ENCODE measurements around the gene PTGDR2.

Gene PTGDR2

DNA sequence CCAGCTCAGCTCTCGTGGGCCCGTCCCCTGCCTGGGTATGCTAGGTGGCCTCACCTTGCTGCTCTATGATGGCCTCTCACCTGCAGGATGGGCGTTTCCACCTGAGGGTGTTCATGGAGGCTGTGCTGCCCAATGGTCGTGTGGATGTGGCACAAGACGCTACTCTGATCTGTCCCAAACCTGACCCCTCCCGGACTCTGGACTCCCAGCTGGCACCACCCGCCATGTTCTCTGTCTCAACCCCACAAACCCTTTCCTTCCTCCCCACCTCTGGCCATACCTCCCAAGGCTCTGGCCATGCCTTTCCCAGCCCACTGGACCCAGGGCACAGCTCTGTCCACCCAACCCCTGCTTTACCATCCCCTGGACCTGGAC is 13.7 kb upstream of the PTGDR2 start:
- TF ChIP-seq, protein P1, sequence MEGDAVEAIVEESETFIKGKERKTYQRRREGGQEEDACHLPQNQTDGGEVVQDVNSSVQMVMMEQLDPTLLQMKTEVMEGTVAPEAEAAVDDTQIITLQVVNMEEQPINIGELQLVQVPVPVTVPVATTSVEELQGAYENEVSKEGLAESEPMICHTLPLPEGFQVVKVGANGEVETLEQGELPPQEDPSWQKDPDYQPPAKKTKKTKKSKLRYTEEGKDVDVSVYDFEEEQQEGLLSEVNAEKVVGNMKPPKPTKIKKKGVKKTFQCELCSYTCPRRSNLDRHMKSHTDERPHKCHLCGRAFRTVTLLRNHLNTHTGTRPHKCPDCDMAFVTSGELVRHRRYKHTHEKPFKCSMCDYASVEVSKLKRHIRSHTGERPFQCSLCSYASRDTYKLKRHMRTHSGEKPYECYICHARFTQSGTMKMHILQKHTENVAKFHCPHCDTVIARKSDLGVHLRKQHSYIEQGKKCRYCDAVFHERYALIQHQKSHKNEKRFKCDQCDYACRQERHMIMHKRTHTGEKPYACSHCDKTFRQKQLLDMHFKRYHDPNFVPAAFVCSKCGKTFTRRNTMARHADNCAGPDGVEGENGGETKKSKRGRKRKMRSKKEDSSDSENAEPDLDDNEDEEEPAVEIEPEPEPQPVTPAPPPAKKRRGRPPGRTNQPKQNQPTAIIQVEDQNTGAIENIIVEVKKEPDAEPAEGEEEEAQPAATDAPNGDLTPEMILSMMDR (IDR thresholded peaks at IDR 0.05; ENCODE audit: low read depth, low read length) = no peak
- H3K4me3 ChIP-seq (ENCODE audit: low read depth, low read length) = no peak overlapping the region

DNA sequence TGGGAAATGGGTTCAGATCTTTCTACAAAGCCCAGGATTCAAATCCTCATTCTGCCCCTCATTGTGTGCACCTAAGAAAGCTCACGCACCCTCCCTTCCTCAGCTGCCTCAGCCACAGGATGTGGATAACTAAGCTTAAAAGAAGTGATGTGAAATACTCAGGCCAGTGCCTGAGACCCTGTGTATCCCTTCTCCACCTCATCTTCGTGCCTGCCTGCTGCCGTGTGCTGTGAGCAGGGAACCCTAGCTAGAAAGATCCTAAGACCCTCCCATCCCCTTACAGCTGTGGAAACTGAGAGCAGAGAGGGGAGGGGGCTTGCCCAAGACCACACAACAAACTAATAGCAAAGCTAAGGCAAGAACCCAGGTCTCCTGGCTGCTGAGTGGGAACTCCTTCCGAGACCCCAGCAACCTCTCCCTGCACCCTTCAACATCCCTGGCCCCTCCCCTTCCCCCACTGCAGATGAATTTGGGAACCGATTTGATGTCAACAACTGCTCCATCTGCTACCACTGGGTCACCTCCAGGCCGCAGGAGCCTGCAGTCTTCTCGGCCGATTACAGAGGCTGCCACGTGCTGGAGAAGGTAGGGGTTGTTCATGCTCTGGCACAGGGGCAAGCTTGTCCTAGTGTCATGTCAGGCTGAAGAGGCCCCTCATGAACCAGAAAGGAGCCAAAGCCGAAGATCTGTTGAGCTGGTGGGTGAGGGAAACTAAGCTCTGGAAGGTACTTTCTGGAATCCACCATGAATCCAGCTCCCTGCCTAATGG is 13.1 kb upstream of the PTGDR2 start:
- TF ChIP-seq, protein P1 (IDR thresholded peaks at IDR 0.05; ENCODE audit: low read depth, low read length) = no peak
- H3K4me3 ChIP-seq (ENCODE audit: low read depth, low read length) = no peak overlapping the region

DNA sequence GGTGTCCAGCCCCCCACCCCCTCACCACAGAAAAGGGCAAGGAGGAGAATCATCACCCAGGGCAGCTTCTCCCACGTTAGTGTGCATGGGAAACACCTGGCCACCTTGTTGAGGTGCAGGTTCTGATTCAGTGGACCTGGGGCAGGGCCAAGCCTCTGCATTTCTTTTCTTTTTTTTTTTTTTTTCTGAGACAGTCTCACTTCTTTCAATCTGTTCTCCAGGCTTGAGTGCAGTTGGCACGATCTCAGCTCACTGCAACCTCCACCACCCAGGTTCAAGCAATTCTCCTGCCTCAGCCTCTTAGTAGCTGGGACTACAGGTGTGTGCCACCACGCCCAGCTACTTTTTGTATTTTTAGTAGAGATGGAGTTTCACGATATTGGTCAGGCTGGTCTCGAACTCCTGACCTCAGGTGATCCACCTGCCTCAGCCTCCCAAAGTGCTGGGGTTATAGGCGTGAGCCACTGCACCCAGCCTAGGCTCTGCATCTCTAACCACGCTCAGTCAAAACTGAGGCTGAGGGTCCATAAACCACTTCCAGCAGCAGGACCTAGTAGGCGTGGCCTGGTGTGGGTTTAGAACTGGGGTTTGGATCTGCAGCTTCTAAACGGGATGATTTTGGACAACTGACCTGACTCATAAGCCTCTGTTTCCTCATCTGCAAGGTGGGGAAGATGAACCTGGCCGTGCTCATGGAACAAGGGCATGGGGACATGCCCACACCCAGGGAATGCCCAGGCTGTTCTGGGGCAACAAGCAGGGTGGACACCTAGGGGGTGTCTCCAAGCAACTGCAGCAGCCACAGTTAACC is 12.3 kb upstream of the PTGDR2 start:
- no peak overlapping the region for H3K4me3 ChIP-seq (ENCODE audit: low read depth, low read length)
- TF ChIP-seq, protein P1 (IDR thresholded peaks at IDR 0.05; ENCODE audit: low read depth, low read length) = no peak

DNA sequence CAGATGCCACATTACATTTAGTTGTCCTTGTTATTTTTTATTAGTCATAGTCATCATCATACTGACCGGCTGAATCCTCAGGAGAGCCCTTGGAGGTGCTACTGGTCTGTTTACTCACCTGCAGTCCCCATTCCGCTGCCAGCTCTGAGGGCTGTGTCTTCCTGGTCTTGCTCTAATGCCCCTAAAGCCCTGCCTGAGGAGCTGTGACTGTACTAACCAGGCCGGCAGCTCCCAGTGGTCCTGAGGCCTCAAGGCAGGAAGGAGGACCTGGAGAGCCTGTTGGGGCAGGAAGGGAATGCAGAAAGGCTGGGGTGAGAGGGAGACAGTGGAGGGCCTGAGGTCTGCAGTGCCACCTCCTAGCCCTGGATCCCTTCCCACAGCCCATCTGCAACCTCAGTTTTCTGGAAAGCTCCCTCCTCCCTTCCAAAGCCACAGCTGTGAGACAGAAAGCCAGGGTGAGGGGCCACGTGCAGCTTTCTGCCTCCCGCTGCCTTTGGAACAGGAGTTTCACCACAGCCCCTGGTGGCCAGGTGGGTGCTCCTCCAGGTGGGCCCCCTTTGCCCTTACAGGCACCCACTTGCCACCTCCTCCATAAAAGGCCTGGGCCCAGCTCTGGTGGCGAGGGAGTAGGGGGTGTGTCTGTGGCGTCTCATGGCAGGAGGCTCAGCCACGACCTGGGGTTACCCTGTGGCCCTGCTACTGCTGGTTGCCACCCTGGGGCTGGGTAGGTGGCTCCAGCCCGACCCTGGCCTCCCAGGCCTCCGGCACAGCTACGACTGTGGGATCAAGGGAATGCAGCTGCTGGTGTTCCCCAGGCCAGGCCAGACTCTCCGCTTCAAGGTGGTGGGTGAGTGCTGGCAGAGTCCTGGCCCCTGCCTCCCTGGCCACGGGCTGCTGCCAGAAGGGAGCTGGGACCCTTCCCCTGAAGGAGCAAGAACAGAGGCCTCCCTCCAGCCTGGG is 11.4 kb upstream of the PTGDR2 start, which contains the start of gene ZP1:
TSS of gene ZP1 (plus strand) at position 632 of the 960 bp plus-strand sequence. CDS start at position 652, 20 bp downstream.
- TF ChIP-seq, protein P1 (IDR thresholded peaks at IDR 0.05; ENCODE audit: low read depth, low read length) = no peak

DNA sequence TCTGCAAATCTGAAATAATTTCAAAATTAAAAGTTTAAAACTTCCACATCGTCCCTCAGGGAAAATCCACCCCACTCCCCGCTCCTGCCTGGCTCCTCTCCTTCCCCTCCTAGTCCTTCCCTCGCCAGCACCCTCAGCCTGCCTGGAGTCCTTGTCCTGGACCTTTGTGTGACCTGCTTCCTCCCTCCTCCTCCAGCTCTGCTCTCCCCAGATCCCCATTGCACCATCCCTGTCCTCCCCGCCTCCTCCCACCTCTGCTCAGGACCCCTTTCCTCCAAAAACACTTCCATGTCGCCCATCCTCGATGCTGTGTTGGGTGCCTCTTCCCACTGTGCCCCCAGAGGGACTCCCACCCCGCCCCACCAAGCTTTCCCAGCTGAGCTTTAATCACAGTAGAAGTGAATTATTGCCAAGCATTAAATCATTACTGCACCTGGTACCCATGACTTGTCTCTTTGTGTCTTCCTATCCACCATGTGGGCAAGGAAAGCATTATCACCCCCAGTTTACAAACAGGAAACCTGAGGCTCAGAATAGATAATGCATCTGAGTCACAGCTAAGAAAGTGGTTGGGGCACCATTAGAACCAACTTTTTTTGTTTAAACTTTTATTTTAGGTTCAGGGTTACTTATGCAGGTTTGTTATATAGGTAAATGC is 9.2 kb upstream of the PTGDR2 start:
- H3K4me3 ChIP-seq (ENCODE audit: low read depth, low read length) = no peak overlapping the region
- TF ChIP-seq, protein P1 (IDR thresholded peaks at IDR 0.05; ENCODE audit: low read depth, low read length) = no peak

More for the DNA sequence above, 11.4 kb upstream of the PTGDR2 start, which contains the start of gene ZP1:
- no peak within 1 kb of the TSS for H3K4me3 ChIP-seq (ENCODE audit: low read depth, low read length)

Measured in WI38 (cell line).